Measurements from ENCODE around the gene PPP3CB.

DNA sequence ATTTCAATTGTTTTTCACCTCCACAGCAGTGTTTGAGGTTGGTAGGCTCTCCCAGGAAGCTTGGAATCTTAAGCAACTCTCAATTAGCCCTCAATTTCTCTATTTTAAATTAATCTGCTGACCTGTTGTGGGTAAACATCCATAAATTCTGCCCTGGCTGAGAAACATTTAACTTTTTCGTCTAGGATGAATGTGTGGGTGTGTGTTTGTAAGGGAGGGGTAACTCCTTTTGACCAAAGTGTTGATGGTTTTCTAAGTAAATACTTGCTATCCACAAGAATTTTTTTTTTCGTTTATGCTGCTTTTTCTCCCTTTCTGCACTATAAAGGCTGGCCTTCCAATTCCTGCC is 973 bp downstream of the PPP3CB start:
- TF ChIP-seq CTCF (IDR thresholded peaks at IDR 0.05; ENCODE audit: insufficient read depth, low read length, poor library complexity, severe bottlenecking) (no peak), EZH2phosphoT487 (conservative IDR thresholded peaks at IDR 0.05; ENCODE audit: low read length) (no peak)
